ENCODE data around the gene DYNC2I2. TPM values are rescaled to one million over a fixed set of nuclear protein-coding genes. Genes with fewer than 3 reads are reported as not detected.

Gene DYNC2I2
- total RNA-seq, 1 experiment from 2014 or later, result 225 TPM

- CTCF ChIA-PET, result no interaction called here
- H3K27me3 ChIP-seq (ENCODE audit: insufficient read depth, low read depth), result no peaks in the 10 kb centered on the region
- BruUV-seq (replicated peaks), result no TSS peak
These were observed 41.1 kb downstream of the DYNC2I2 start for GRCh38 chr9:128615571-128615970.

DNA sequence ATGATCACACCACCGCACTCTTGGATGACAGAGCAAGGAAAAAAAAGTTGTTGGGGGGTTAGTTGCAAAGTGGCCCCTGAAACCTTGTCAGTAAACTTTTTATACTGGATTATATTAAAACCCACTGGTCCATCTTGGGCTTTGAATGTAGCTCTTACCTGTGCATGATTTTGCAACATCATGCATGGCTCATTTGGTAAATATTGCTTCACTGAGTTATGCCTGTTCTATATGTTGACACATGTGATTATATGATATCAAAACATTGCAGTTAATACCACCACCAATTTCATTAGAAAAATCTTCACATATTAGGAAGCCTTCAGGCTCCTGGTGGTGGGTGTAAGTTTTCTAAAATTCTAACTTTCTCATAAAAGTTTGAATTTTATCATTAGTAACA, 41.9 kb downstream of the DYNC2I2 start:
- Histone ChIP-seq H3K4me1 (replicated peaks; ENCODE audit: insufficient read depth) (no peaks in the 10 kb centered on the region), H3K9me3 (ENCODE audit: insufficient read depth, low read depth) (no peaks in the 10 kb centered on the region), H3K4me3 (no peak overlapping the region), H2AFZ (no peak overlapping the region), H4K20me1 (ENCODE audit: insufficient read depth) (no peaks in the 10 kb centered on the region), H3K79me2 (ENCODE audit: low read depth) (no peaks in the 10 kb centered on the region), H3K27me3 (ENCODE audit: insufficient read depth, low read depth) (no peaks in the 10 kb centered on the region), H3K36me3 (ENCODE audit: low read depth) (0 out of 2 replicates have a peak, but pooled peaks cover 12% of the 10 kb centered on the region), H3K27ac (no peak overlapping the region), H3F3A (ENCODE audit: insufficient read depth, low read depth) (peaks cover 2% of the 10 kb centered on the region; the same call in 1 of the 2 replicates), H3K9me2 (ENCODE audit: insufficient read depth) (no peaks in the 10 kb centered on the region), H3K4me2 (no peak overlapping the region)
- DNase-seq, result no peak
- TF ChIP-seq, protein P1, sequence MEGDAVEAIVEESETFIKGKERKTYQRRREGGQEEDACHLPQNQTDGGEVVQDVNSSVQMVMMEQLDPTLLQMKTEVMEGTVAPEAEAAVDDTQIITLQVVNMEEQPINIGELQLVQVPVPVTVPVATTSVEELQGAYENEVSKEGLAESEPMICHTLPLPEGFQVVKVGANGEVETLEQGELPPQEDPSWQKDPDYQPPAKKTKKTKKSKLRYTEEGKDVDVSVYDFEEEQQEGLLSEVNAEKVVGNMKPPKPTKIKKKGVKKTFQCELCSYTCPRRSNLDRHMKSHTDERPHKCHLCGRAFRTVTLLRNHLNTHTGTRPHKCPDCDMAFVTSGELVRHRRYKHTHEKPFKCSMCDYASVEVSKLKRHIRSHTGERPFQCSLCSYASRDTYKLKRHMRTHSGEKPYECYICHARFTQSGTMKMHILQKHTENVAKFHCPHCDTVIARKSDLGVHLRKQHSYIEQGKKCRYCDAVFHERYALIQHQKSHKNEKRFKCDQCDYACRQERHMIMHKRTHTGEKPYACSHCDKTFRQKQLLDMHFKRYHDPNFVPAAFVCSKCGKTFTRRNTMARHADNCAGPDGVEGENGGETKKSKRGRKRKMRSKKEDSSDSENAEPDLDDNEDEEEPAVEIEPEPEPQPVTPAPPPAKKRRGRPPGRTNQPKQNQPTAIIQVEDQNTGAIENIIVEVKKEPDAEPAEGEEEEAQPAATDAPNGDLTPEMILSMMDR (conservative IDR thresholded peaks at IDR 0.05), result no peak
- no peak for TF ChIP-seq EZH2 (IDR thresholded peaks at IDR 0.05; ENCODE audit: low read depth)
- no TSS peak for BruUV-seq (replicated peaks)
- intact Hi-C loops (cut with micrococcal nuclease; ENCODE audit: unreplicated experiment), result no loop called here
- ChIA-PET POLR2A (ENCODE audit: unreplicated experiment) (no interaction called here), CTCF (no interaction called here)

More at GRCh38 chr9:128615571-128615970, 41.1 kb downstream of the DYNC2I2 start:
- TF ChIP-seq, protein P1 (conservative IDR thresholded peaks at IDR 0.05), result no peak
- TF ChIP-seq EZH2 (IDR thresholded peaks at IDR 0.05; ENCODE audit: low read depth), result no peak
- Histone ChIP-seq H3K4me3 (no peak overlapping the region), H3F3A (ENCODE audit: insufficient read depth, low read depth) (peaks cover 2% of the 10 kb centered on the region; the same call in 1 of the 2 replicates), H3K4me1 (replicated peaks; ENCODE audit: insufficient read depth) (no peaks in the 10 kb centered on the region), H2AFZ (no peak overlapping the region), H3K9me2 (ENCODE audit: insufficient read depth) (no peaks in the 10 kb centered on the region), H3K79me2 (ENCODE audit: low read depth) (no peaks in the 10 kb centered on the region), H4K20me1 (ENCODE audit: insufficient read depth) (no peaks in the 10 kb centered on the region), H3K36me3 (ENCODE audit: low read depth) (0 out of 2 replicates have a peak, but pooled peaks cover 8% of the 10 kb centered on the region), H3K9me3 (ENCODE audit: insufficient read depth, low read depth) (no peaks in the 10 kb centered on the region), H3K27ac (no peak overlapping the region), H3K4me2 (no peak overlapping the region)
- intact Hi-C loops (cut with micrococcal nuclease; ENCODE audit: unreplicated experiment), result no loop called here
- no peak for DNase-seq
- POLR2A ChIA-PET (ENCODE audit: unreplicated experiment), result no interaction called here

DNA sequence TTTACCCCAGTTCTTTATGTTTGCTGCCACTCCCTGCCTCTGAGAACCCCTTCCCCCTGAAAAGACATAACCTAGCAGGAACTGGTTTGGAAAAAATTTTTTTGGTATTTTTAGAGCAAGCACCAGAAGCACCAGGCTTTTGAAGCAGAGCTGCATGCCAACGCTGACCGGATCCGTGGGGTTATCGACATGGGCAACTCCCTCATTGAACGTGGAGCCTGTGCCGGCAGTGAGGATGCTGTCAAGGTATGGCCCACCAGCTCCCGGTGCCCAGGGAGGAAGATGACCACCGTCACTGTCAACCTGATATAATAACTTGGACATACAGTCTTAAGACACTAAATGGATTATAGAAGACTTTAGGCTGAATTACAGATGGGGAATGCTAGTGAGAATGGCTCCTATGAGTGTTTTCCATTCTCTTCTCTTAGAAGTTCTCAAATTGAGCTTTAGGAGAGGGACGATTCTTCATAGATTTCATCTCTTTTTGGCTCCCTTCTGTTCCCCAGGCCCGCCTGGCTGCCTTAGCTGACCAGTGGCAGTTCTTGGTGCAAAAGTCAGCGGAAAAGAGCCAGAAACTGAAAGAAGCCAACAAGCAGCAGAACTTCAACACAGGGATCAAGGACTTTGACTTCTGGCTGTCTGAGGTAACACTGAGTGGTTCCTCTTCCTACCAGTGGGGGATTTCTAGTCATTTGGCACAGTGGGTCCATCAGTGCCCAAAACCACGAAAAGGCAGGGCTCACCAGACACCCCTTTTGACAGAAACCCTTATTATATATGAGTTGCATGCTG, 44.9 kb downstream of the DYNC2I2 start:
- H3K27ac ChIP-seq, result no peak overlapping the region
- no peak overlapping the region for H3K4me3 ChIP-seq
- no peaks in the 10 kb centered on the region for H3K4me1 ChIP-seq (replicated peaks; ENCODE audit: insufficient read depth)
- no peaks in the 10 kb centered on the region for H3K9me3 ChIP-seq (ENCODE audit: insufficient read depth, low read depth)
- ChIA-PET POLR2A (ENCODE audit: unreplicated experiment) (no interaction called here), CTCF (interaction anchor here (0.5 to 1.0 kb wide), 4 partner anchors 12 to 250 kb away, joined by 3 to 12 read pairs (median 6); no protein-coding TSS in a partner anchor)
- intact Hi-C loops (cut with micrococcal nuclease; ENCODE audit: unreplicated experiment), result no loop called here
- no TSS peak for BruUV-seq (replicated peaks)
- H3K27me3 ChIP-seq (ENCODE audit: insufficient read depth, low read depth), result no peaks in the 10 kb centered on the region
- peaks cover 2% of the 10 kb centered on the region; the same call in 1 of the 2 replicates for H3F3A ChIP-seq (ENCODE audit: insufficient read depth, low read depth)
- 0 out of 2 replicates have a peak, but pooled peaks cover 18% of the 10 kb centered on the region for H3K36me3 ChIP-seq (ENCODE audit: low read depth)
- DNase-seq, result no peak
- H2AFZ ChIP-seq, result no peak overlapping the region
- H3K79me2 ChIP-seq (ENCODE audit: low read depth), result no peaks in the 10 kb centered on the region
- no peaks in the 10 kb centered on the region for H3K9me2 ChIP-seq (ENCODE audit: insufficient read depth)
- TF ChIP-seq, protein P1 (conservative IDR thresholded peaks at IDR 0.05), result no peak
- TF ChIP-seq EZH2 (IDR thresholded peaks at IDR 0.05; ENCODE audit: low read depth), result no peak
- no peaks in the 10 kb centered on the region for H4K20me1 ChIP-seq (ENCODE audit: insufficient read depth)
- H3K4me2 ChIP-seq, result no peak overlapping the region
